ENCODE data around the gene FBXO40.
A peak's percentile ranks its signal among the peaks of the same experiment; 100 is the strongest.

Gene FBXO40

DNA sequence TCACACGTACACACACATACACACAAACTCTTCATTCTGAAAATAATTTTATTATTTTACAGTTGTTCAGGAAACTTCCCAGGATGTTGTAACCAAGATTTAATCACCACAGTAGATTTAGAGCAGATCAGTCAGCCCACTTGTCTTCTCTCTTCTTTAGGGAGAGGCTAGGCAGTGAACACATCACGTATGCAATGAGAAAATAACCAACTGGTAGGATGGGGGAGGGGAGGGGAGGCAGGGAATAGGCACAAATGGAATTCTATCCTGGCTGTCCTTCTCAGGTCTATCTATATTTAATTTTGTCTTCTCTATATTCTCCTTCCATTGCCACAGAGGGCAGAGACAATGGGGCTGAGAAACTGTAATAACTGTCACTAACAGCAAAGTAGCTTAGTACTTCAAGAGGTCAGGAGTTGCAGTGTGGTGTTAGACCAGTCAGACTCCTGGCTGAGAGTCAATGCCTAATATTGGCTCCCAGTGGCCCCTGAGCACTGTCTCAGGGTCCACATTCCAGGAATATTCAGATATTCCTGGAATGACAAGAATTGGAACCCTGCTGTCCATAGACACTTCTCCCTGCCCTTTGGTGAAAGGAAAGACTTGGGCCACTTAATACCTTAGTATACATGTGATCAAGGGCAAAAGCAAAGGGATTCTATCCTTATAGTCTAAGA, 70.1 kb downstream of the FBXO40 start:
- peak; percentile 33 for DNase-seq

- DNase-seq: no peak
Observed at GRCh38 chr3:121665488-121665887, 72.3 kb downstream of the FBXO40 start.

DNA sequence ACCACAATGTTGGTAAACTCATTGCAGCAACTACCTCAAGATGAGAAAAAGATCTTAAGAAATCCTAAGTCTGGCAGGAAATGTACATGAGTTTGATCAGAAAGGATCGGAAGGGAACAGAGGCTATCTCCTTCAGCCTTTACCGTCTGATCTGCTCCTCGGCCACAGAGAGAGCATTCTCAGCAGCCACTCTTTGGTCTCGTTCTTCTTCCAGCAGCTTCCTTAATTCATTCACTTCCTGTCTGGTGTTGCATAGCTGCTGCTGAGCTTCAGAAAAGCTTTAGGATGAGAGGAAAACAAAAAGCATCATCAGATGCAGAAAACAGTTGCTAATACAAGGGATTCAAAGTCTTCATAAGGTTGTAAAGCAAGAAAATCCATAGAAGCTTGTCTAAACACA, 74.2 kb downstream of the FBXO40 start:
- no peak for DNase-seq

GRCh38 chr3:121670676-121671075, 77.5 kb downstream of the FBXO40 start:
- DNase-seq: no peak

DNA sequence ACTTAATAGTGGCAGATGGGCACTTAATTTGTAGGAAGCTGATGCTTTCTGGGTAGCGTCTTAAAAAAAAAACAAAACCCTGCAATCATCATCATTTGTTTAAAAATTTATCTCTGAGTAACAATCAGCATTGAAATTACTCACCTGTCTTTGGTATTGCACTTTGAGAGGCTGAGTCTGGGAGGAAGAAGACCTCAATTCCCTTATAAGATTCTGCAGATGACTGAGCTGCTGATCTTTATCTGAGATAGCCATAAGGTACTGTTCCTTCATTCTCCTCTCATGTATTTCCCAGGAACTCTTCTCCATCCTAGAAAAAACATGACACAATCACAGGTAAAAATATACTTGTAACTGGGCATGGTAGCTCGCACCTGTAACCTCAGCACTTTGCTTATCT, 84.0 kb downstream of the FBXO40 start:
- no peak for DNase-seq

All from fibroblast of skin of scalp (primary cell).